IPS-18c (cell line): Measurements from ENCODE around the gene RAP1A.
"Not testable (repeated sequence)": the region's sequence is repeated elsewhere in the genome, so short reads cannot be mapped to it uniquely, and the experiment has no call there.

Experiments used
- H3K4me3 ChIP-seq: 2 replicates; pipeline ENCODE4 v1.7.0; 2013; ENCODE audit warnings: low read depth, mild to moderate bottlenecking, low read length, moderate library complexity; ENCODE audit not compliant: insufficient read depth
- H3K9me3 ChIP-seq: one replicate; pipeline ENCODE4 v1.6.1; 2013; ENCODE audit warnings: mild to moderate bottlenecking, low read length, moderate library complexity; ENCODE audit not compliant: control insufficient read depth, insufficient read depth

The RAP1A gene

GRCh38 chr1:111733992-111734341, 114.4 kb downstream of the RAP1A start:
- Histone ChIP-seq H3K9me3 (no peaks in the 10 kb centered on the region), H3K4me3 (no peak overlapping the region; the same call in 1 of the 2 replicates)

DNA sequence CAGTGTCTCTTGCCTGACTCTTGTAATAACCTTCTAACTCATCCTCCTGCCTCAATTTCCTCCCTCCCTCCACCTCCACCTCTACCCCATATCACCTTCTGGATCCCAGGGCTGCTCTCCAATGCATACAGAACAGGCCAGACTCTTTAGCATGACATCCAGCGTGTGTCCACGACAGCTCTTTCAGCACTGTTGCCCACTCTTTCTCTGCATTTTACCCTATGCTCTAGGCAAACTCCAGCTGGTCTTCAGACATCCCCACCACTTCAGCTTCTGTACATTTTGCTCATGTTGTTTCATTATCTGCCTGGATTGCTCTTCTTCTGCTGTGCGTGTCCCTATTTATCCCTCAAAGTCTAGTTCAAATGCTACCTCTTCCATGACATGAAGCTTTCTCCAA, 114.8 kb downstream of the RAP1A start:
- Histone ChIP-seq H3K4me3 (no peak overlapping the region), H3K9me3 (no peaks in the 10 kb centered on the region)

GRCh38 chr1:111734856-111735255, 115.3 kb downstream of the RAP1A start:
- Histone ChIP-seq H3K9me3 (no peaks in the 10 kb centered on the region), H3K4me3 (no peak overlapping the region)

DNA sequence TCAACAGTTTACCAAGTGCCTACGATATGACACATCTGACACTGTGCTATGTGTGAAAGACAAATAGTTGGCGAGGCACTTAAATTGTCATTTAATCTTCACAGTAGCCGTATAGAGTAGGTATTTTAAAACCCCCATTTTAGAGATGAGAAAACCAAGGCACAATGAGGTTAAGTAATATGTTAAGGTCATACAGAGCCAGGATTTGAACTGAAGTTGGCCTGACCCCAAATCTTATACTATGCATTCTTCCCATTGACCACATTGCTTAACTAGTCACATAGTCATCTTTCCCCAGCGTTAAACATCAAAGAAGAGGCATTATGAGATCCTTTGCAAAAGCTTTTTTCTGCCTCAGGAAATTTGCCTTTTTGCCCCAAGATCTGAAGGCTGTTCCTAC, 115.7 kb downstream of the RAP1A start:
- Histone ChIP-seq H3K4me3 (no peak overlapping the region), H3K9me3 (no peaks in the 10 kb centered on the region)

GRCh38 chr1:111735858-111736544, 116.4 kb downstream of the RAP1A start:
- Histone ChIP-seq H3K4me3 (no peak overlapping the region; the same call in 1 of the 2 replicates), H3K9me3 (no peaks in the 10 kb centered on the region)

GRCh38 chr1:111736548-111737215, 117.1 kb downstream of the RAP1A start:
- H3K4me3 ChIP-seq, result no peak overlapping the region; the same call in 1 of the 2 replicates
- no peaks in the 10 kb centered on the region for H3K9me3 ChIP-seq

DNA sequence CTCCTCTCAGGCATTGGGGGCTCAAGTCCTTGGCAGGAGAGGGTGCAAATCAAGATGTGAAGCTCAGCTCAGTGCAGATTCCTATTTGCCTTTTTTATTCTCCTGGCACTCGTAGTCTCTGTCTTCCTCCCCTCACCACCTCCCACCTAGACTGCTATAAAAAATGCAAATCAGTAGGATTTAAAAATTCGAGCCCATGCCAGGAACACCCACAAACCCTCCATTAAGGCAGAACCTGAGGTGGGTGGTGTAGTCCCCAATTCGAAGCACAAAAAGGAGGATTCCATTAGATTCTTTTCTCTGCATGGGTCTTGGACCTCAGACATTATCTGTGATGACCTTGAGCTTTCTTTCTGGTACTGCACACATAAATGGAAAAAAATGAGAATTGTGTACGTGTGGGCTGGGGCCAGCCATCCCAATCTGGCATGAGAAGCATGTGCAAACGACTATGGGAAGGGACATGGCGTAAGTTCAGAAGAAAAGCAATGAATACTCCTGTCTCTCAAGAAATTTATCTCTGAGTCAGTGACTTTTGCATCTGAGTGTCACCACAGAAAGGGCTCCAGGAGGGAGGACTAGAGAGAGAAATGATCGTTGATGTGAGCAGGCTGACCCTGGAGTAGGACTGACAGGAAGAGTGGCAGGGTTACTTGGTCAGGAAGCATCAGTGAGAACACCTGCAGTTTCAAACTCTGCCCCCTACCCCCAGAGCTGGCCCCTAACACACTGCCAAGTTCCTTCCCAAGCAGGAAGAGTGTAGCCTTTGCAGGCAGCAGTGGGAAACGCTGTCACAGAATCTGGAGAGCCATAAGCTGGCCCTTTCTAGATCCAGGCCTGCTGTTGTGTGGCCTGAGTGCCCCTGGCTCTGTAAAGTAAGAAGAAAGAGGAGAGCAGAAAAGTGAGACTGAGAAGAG, 117.9 kb downstream of the RAP1A start:
- Histone ChIP-seq H3K9me3 (no peaks in the 10 kb centered on the region), H3K4me3 (peak overlapping the region; percentile 89)

DNA sequence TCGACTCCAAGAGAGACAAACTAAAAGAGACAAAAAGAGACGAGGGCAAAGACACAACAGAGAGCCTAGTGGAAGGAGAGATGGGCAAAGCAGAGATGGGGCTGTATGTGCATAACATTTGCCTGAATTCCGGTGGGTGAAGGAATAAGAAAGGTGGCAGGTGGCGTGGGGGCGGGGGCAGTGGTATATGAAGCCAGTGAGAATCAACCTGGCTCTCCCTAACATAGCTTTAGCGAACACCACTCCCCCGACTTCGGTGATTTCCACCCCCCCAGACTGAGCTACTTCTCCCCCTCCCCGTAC, 118.5 kb downstream of the RAP1A start:
- peak overlapping the region; percentile 89 for H3K4me3 ChIP-seq
- H3K9me3 ChIP-seq, result no peaks in the 10 kb centered on the region

- no peaks in the 10 kb centered on the region for H3K9me3 ChIP-seq
- peak overlapping the region; percentile 89 for H3K4me3 ChIP-seq
Measured at GRCh38 chr1:111738436-111739193, 119.0 kb downstream of the RAP1A start.

GRCh38 chr1:111739194-111739924, 119.8 kb downstream of the RAP1A start, which contains the start of gene INKA2:
INKA2 (minus strand) TSS chr1:111739395; CDS start chr1:111739242, 153 bp downstream.
- H3K4me3 ChIP-seq, result peak within 1 kb of the TSS; percentile 89

DNA sequence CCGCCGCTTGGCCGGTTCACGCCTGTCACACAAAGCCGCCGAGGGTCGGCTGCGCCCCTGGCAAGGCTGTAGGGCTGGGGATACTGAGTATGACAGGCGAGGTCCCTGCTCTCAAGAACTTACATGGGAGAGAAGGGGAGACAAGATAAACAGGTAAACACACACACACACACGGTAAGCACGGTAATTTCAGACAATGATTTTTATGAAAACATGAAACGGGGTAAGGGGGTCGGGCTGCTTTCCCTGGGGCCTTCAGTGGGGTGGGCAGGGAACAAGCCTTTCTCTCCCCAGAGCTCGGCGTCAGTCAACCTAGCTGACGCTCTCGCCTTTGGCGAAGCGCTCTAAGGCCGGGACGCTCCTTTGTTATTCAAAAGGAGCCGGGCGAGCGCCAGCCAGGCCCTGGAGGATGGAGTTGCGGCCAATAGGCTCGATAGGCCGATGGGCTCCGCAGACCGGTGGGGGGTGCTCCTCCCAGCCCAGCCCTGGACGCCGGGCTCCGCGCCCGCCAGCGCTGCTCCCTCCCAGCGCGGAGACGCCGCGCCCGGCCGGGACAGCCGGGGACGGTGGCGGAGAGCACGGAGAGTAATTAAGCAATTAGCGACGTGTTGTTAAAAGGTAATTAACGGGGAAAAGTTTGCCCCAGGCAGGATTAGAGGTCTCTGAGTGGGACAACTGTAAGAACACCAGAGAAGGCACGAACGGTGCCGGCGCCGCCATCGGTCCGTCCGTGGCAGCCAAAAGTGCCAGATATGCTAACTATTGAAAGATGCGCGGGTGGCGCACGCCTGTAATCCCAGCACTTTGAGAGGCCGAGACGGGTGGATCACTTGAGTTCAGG, 120.6 kb downstream of the RAP1A start:
- Histone ChIP-seq H3K4me3 (peak overlapping the region; percentile 89), H3K9me3 (no peaks in the 10 kb centered on the region)

More at GRCh38 chr1:111739194-111739924, 119.8 kb downstream of the RAP1A start, which contains the start of gene INKA2:
- no peaks in the 10 kb centered on the region for H3K9me3 ChIP-seq

DNA sequence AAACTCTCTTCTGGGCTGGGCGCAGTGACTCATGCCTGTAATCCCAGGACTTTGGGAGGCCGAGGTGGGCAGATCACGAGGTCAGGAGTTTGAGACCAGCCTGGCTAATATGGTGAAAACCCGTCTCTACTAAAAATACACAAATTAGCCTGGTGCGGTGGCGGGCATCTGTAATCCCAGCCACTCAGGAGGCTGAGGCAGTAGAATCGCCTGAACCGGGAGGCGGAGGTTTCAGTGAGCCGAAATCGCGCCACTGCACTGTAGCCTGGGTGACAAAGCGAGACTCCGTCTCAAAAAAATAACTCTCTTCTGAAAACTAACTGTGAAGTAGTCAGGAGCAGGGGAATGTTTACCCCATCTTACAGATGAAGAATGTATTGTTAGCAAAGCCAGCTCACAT, 122.7 kb downstream of the RAP1A start:
- H3K4me3 ChIP-seq, result not testable (repeated sequence)

DNA sequence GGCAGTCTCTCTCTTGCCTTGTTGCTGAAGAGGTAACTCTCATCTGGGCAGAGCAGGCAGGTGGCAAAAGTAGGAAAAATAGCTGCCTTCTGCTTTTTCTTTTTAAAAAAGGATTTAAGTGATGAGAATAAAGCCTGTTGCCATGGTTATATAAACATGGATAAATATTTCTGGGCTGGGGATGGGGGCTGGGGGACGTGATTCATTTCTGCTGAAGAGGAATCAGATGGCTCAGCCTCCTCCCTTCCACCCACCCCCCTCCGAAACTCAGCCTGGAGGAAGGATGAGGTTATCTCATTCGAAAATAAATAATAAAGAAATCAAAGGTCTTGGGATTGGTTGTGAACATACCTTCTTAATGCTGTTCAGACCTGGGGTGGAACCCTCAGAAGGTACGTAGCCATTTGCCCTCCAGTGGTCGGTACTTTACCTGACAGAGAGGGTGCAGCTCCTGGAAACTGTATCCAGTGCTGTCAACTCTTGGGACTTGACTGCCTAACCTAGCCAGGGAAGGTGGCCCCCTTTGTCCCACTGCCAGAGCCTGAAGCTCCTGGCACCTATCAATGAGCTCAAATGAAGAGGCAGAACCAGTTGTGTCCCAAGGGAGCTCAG, 123.5 kb downstream of the RAP1A start:
- no peaks in the 10 kb centered on the region for H3K9me3 ChIP-seq
- H3K4me3 ChIP-seq, result no peak overlapping the region

More for the DNA sequence above, 122.7 kb downstream of the RAP1A start:
- H3K9me3 ChIP-seq, result not testable (repeated sequence)

DNA sequence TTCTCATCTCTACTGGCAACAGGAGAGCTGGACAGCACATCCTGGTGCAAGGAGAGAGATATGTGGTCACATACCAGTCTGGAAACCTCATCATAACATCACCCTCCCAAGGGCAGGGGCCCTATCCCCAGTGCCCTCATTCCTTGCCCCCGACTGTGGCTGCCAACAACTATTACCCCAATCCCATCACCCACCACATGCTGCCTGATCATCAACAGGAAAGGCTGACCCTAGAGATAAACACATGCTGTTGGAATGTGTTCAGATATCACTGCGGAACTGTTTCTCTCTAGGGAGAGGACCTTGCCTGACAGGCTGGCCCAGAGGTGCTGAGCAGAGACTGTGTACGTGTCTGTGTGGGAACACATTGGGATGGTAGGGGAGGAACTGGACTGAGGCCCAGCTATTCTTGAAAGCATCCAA, 124.1 kb downstream of the RAP1A start:
- Histone ChIP-seq H3K9me3 (peaks cover under 1% of the 10 kb centered on the region), H3K4me3 (no peak overlapping the region)
